CD1c-positive myeloid dendritic cell (primary cell): ENCODE results near the gene CTAG1A.
"Not testable (repeated sequence)": the region's sequence is repeated elsewhere in the genome, so short reads cannot be mapped to it uniquely, and the experiment has no call there.

Experiments used
- DNase-seq: peaks from one replicate; pipeline ENCODE4 v3.0.0-alpha.2; 2016; ENCODE audit errors: extremely low spot score

CTAG1A gene

DNA sequence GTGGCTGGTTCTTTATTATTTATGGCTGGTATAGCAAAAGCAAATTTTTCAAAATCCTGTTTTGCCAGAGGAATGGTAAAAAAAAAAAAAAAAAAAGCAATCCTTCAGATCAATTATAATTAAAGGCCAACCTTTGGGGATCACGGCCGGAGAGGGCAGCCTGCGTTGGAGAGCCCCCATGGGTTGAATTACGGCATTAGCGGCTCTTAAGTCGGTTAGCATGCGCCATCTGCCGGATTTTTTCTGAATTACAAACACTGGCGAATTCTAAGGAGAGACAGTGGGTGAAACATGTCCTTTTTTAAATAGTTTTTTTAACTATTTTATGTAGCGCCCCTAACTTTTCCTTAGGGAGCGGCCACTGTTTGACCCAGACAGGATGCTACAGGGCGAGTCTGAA lies 28.7 kb downstream of the CTAG1A start:
- not testable (repeated sequence) for DNase-seq

DNA sequence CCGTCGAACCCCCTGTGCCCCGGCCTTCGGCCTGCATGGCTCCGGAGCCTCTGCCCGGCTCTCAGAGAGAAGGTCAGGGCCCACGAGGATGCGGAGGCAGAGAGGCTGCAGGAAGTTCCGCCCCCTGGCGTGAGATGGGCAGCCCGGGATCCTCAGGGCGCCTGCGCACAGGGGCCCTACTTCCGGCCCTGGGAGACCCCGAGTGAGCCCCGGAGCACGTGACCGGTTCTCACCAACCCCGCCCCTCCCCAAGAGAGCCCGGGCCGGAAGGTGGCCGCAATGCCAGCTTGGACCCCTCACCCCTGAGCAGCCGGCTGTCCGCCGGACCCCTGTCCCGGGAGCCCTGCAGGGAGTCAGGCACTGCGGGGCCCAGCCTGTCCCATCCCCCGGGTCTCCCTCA lies 34.2 kb downstream of the CTAG1A start, which contains the start of gene CTAG1B:
Gene CTAG1B, minus strand, starts transcription at position 101 of the 400 bp plus-strand sequence. Its CDS starts 64 bp downstream, at position 37.
- DNase-seq = not testable (repeated sequence)

DNA sequence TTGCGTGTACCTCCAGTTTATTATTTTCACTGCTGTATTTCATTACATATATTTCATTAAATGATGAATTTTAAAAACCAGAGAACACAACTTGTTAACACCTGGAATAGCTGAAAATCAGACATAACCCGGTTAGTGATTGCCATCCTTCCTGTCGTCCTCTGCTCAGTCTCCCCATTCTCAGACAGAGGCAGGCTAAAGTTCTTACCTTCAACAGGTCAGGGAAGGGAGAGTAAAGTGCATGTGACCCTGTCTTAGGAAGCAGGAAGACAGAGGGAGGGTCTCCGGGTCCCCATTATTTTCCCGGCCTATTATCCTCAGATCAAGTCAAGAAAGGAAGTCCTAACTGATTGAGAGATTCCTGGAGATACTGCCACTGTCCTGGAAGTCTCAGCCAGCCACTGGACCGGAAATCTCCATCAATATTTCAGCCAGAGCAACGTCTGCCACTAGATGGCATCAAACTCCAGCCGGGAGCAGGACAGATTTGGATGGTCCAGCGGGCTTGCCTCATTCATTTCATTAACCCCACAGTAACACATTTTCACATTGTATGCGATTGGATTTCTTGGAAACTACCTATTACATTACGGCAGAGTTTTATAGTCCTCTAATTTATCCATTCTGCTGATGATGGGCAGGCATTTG lies 36.0 kb downstream of the CTAG1A start:
- DNase-seq = not testable (repeated sequence)

DNA sequence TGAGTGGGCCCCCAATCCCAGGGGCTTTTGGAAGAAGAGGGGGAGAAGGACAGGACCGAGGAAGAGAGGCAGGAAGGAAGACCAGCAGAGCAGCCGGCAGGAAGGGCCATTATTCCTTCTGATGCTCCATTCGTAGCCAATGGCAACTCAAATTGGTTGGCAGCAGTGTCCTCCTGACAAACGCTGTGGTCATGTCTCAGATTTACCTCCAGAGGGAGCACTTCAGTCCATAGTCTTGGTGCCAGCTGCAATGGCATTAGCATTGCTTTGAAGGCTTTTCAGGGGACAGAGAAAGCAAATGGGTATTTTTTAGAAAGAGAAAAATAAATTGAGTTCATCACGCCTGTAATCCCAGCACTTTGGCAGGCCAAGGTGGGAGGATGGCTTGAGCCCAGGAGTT lies 44.0 kb downstream of the CTAG1A start:
- DNase-seq = not testable (repeated sequence)

DNA sequence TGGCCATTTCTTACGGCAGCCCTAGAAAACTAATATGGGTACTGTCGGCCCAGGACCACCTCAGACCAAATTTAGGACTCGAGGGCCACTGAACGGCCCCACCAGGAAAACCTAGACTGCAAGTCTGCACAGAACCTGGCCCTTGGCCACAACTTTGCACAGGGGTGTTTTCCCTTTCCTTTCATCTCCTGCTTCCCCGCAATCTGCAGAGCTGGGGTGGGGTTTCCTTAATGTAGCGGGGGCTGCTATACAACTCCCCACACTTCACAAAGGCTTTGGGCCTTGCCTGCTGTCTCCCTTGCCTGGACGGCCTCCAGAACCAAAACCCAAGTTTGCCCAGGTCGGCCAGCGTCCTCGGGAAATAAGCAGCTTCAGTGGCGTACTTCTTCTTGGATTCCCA lies 46.0 kb downstream of the CTAG1A start:
- not testable (repeated sequence) for DNase-seq

DNA sequence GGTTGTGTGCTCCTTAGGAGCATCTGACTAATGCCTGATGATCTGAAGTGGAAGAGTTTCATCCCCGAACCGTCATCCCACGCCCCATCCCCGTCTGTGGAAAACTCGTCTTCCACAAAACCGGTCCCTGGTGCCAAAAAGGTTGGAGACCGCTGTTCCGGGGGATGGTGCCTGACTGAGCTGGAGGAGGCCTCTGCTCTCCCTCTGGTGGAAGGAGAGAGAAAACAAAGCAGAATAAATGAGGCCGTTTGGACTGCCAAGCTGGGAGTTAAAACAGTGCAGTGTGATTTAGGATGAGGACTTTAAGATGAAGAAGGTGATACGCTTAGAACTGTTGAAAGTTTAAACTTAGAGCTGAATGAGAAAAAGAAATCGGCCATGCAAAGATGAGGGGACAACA lies 48.7 kb downstream of the CTAG1A start:
- DNase-seq = not testable (repeated sequence)
